Calu3 (cell line): Measurements from ENCODE around the gene CSNK1A1. TPM values are rescaled to one million over a fixed set of nuclear protein-coding genes. Genes with fewer than 3 reads are reported as not detected.

ENCODE experiments used
- BruUV-seq: library from RNA; stranded (reverse); fragments of 400-500 nt; replicated peaks from 2 replicates; lab custom pipeline; 2021; lab: Mats Ljungman, UMichigan
- CTCF ChIA-PET: fragments of 300-600 bp; sonication (Branson Sonifier 250); formaldehyde crosslinking; loops from one replicate; lab custom pipeline; 2022; ENCODE audit warnings: antibody characterized with exemption; lab: Charles Lee
- DNase-seq: peaks from one replicate; pipeline ENCODE4 v3.0.0; 2022
- H3K27ac Mint-ChIP-seq: one replicate; pipeline ENCODE4 v1.8.0; 2022; ENCODE audit warnings: mixed read lengths; ENCODE audit not compliant: unreplicated experiment
- H3K27me3 Mint-ChIP-seq: one replicate; pipeline ENCODE4 v1.8.0; 2022; ENCODE audit warnings: mixed read lengths; ENCODE audit not compliant: unreplicated experiment
- H3K36me3 Mint-ChIP-seq: one replicate; pipeline ENCODE4 v1.8.0; 2022; ENCODE audit warnings: mild to moderate bottlenecking, moderate library complexity, mixed read lengths; ENCODE audit not compliant: insufficient read depth, unreplicated experiment
- H3K4me1 Mint-ChIP-seq: one replicate; pipeline ENCODE4 v1.8.0; 2022; ENCODE audit warnings: mild to moderate bottlenecking, low read depth, mixed read lengths; ENCODE audit not compliant: unreplicated experiment
- H3K4me3 Mint-ChIP-seq: one replicate; pipeline ENCODE4 v1.8.0; 2022; ENCODE audit warnings: mild to moderate bottlenecking, low read depth, moderate library complexity, mixed read lengths; ENCODE audit not compliant: unreplicated experiment
- H3K9me3 Mint-ChIP-seq: one replicate; pipeline ENCODE4 v1.8.0; 2022; ENCODE audit warnings: low read depth, mixed read lengths; ENCODE audit not compliant: unreplicated experiment
- intact Hi-C: fragments of 100-400 bp; cut with micrococcal nuclease; formaldehyde crosslinking; loops from one replicate; pipeline ENCODE4 v1.10.0; 2022; ENCODE audit not compliant: unreplicated experiment
- total RNA-seq: library from RNA; stranded (reverse); gene quantifications from 2 replicates; pipeline ENCODE4 v1.2.3, GENCODE V29; 2022
- TF ChIP-seq, protein P1 (sequence below): fragments of 200-600 bp; IDR thresholded peaks from one replicate; pipeline ENCODE4 v1.8.0; 2022; ENCODE audit warnings: antibody characterized with exemption; ENCODE audit not compliant: unreplicated experiment

CSNK1A1 gene
- total RNA-seq, 1 experiment from 2014 or later: 377 TPM

DNA sequence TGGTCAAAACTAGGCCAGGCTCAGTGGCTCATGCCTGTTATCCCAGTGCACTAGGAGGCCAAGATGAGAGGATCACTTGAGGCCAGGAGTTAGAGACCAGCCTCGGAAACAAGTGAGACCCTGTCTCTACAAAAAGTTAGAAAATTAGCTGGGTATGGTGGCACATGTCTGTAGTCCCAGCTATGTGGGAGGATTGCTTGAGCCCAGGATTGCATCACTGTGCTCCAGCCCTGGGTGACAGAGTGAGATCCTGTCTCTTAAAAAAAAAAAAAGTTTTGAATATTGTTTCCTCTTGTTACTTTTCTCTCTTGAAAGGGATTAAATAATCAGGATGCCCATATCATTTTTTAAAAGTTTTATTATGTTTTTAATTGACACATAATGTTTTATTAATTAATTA lies 37.7 kb upstream of the CSNK1A1 start:
- Mint-ChIP-seq H3K36me3 (no peaks in the 10 kb centered on the region), H3K27ac (no peak overlapping the region), H3K27me3 (no peaks in the 10 kb centered on the region), H3K9me3 (no peaks in the 10 kb centered on the region), H3K4me3 (no peak overlapping the region), H3K4me1 (peaks cover 16% of the 10 kb centered on the region)
- intact Hi-C loops: no loop called here
- CTCF ChIA-PET: interaction anchor here (1.0 kb wide), 1 partner anchor 33 kb away, joined by 3 read pairs; no protein-coding TSS in a partner anchor
- DNase-seq: no peak
- no TSS peak for BruUV-seq
- TF ChIP-seq, protein P1, sequence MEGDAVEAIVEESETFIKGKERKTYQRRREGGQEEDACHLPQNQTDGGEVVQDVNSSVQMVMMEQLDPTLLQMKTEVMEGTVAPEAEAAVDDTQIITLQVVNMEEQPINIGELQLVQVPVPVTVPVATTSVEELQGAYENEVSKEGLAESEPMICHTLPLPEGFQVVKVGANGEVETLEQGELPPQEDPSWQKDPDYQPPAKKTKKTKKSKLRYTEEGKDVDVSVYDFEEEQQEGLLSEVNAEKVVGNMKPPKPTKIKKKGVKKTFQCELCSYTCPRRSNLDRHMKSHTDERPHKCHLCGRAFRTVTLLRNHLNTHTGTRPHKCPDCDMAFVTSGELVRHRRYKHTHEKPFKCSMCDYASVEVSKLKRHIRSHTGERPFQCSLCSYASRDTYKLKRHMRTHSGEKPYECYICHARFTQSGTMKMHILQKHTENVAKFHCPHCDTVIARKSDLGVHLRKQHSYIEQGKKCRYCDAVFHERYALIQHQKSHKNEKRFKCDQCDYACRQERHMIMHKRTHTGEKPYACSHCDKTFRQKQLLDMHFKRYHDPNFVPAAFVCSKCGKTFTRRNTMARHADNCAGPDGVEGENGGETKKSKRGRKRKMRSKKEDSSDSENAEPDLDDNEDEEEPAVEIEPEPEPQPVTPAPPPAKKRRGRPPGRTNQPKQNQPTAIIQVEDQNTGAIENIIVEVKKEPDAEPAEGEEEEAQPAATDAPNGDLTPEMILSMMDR: no peak

- no TSS peak for BruUV-seq
- Mint-ChIP-seq H3K36me3 (peaks cover 1% of the 10 kb centered on the region), H3K4me3 (no peak overlapping the region), H3K27ac (no peak overlapping the region), H3K9me3 (no peaks in the 10 kb centered on the region), H3K27me3 (no peaks in the 10 kb centered on the region), H3K4me1 (peaks cover 21% of the 10 kb centered on the region)
- intact Hi-C loops: no loop called here
- TF ChIP-seq, protein P1: no peak
- no peak for DNase-seq
- CTCF ChIA-PET: interaction anchor here (0.5 to 1.2 kb wide), 6 partner anchors 8 to 160 kb away, joined by 3 to 6 read pairs (median 4); no protein-coding TSS in a partner anchor
Observed at GRCh38 chr5:149586708-149587318, 35.6 kb upstream of the CSNK1A1 start.

DNA sequence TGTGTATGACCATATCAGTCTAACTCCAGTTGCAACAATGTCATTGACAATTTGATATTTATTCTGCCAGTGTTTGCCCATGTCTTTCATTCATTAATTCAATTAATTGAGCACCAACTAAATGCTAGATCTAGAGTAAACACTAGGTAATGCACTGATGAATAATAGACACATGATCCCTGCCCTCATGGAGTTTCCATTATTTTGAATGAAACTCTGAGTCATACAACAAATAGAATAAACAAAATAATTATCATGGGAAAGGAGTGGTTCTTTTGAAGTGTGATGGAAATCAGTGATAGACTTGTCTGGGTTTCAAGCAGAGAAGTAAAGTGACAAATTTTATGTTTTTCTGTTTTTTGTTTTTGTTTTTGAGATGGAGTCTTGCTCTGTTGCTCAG lies 34.7 kb upstream of the CSNK1A1 start:
- H3K4me1 Mint-ChIP-seq: peaks cover 26% of the 10 kb centered on the region

DNA sequence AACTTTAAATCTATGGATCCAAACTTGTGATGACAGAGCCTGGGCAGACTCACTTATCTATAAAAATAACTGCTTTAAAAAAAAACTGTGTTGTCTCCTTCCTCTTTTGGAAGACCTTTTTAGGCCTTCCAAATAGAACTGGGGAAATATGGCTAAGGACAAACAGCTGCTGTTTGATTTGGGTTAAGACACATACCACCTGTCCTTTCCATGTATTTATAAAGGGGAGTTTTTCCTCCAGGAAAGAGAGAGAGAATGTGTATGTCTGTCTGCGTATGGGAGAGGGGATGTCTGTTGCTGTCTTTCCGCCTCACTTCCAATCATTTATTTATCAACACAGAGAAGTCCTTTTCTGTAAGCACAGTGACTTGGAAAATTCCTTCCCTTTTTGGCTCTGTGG lies 32.9 kb upstream of the CSNK1A1 start:
- DNase-seq: no peak
- peaks cover 15% of the 10 kb centered on the region for H3K36me3 Mint-ChIP-seq
- CTCF ChIA-PET: no interaction called here
- TF ChIP-seq, protein P1: no peak
- no peaks in the 10 kb centered on the region for H3K9me3 Mint-ChIP-seq
- no peak overlapping the region for H3K27ac Mint-ChIP-seq
- no peaks in the 10 kb centered on the region for H3K27me3 Mint-ChIP-seq
- H3K4me3 Mint-ChIP-seq: no peak overlapping the region
- intact Hi-C loops: no loop called here
- BruUV-seq: no TSS peak
- peaks cover 35% of the 10 kb centered on the region for H3K4me1 Mint-ChIP-seq

More for the DNA sequence above, 34.7 kb upstream of the CSNK1A1 start:
- no TSS peak for BruUV-seq
- DNase-seq: no peak
- TF ChIP-seq, protein P1: no peak
- H3K9me3 Mint-ChIP-seq: no peaks in the 10 kb centered on the region
- peaks cover 10% of the 10 kb centered on the region for H3K36me3 Mint-ChIP-seq
- intact Hi-C loops: no loop called here
- CTCF ChIA-PET: no interaction called here
- H3K4me3 Mint-ChIP-seq: no peak overlapping the region
- H3K27ac Mint-ChIP-seq: no peak overlapping the region
- no peaks in the 10 kb centered on the region for H3K27me3 Mint-ChIP-seq
